ENCODE measurements around the gene ACSM5.
"Not testable (repeated sequence)": the region's sequence is repeated elsewhere in the genome, so short reads cannot be mapped to it uniquely, and the experiment has no call there.

DNA sequence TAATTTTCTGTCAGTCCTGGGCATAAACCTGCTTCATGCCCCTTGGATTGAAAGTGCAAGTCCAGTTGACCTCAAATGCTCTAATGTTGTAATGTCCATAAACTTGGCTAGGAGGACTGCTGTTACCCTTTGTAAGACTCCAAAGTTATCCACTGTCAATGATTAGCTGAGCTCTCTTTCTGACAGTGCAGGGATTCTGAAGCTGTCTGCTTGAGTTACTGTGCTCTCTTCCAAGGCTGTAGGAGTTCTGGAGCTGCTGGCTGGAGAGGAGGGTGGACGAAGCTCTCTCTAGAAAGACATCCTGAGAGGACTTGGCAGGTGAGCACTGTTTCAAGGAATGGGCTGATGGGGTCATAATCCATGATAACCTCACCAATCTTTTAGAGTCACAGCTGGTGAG, 42.0 kb downstream of the ACSM5 start, which contains the start of gene ACSM2A:
- not testable (repeated sequence) for TF ChIP-seq RELA (CRISPR knock-in tag; IDR thresholded peaks at IDR 0.05; ENCODE audit: borderline replicate concordance); NR2C2 (CRISPR knock-in tag; IDR thresholded peaks at IDR 0.05); TEAD1 (CRISPR knock-in tag; IDR thresholded peaks at IDR 0.05); NFYB (CRISPR knock-in tag; conservative IDR thresholded peaks at IDR 0.05; ENCODE audit: low read depth); SMAD4 (CRISPR knock-in tag; IDR thresholded peaks at IDR 0.05); ESRRA (CRISPR knock-in tag; IDR thresholded peaks at IDR 0.05; ENCODE audit: borderline replicate concordance); ZNF263 (CRISPR knock-in tag; IDR thresholded peaks at IDR 0.05; ENCODE audit: low read depth); ELF4 (CRISPR knock-in tag; IDR thresholded peaks at IDR 0.05; ENCODE audit: low read depth)
- TF ChIP-seq, protein P1, sequence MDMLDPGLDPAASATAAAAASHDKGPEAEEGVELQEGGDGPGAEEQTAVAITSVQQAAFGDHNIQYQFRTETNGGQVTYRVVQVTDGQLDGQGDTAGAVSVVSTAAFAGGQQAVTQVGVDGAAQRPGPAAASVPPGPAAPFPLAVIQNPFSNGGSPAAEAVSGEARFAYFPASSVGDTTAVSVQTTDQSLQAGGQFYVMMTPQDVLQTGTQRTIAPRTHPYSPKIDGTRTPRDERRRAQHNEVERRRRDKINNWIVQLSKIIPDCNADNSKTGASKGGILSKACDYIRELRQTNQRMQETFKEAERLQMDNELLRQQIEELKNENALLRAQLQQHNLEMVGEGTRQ (CRISPR knock-in tag; IDR thresholded peaks at IDR 0.05): not testable (repeated sequence)
- TF ChIP-seq, protein P2, sequence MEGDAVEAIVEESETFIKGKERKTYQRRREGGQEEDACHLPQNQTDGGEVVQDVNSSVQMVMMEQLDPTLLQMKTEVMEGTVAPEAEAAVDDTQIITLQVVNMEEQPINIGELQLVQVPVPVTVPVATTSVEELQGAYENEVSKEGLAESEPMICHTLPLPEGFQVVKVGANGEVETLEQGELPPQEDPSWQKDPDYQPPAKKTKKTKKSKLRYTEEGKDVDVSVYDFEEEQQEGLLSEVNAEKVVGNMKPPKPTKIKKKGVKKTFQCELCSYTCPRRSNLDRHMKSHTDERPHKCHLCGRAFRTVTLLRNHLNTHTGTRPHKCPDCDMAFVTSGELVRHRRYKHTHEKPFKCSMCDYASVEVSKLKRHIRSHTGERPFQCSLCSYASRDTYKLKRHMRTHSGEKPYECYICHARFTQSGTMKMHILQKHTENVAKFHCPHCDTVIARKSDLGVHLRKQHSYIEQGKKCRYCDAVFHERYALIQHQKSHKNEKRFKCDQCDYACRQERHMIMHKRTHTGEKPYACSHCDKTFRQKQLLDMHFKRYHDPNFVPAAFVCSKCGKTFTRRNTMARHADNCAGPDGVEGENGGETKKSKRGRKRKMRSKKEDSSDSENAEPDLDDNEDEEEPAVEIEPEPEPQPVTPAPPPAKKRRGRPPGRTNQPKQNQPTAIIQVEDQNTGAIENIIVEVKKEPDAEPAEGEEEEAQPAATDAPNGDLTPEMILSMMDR (IDR thresholded peaks at IDR 0.05): not testable (repeated sequence)
- TF ChIP-seq, protein P3, sequence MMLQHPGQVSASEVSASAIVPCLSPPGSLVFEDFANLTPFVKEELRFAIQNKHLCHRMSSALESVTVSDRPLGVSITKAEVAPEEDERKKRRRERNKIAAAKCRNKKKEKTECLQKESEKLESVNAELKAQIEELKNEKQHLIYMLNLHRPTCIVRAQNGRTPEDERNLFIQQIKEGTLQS (CRISPR knock-in tag; conservative IDR thresholded peaks at IDR 0.05): not testable (repeated sequence)
- TF ChIP-seq, protein P4, sequence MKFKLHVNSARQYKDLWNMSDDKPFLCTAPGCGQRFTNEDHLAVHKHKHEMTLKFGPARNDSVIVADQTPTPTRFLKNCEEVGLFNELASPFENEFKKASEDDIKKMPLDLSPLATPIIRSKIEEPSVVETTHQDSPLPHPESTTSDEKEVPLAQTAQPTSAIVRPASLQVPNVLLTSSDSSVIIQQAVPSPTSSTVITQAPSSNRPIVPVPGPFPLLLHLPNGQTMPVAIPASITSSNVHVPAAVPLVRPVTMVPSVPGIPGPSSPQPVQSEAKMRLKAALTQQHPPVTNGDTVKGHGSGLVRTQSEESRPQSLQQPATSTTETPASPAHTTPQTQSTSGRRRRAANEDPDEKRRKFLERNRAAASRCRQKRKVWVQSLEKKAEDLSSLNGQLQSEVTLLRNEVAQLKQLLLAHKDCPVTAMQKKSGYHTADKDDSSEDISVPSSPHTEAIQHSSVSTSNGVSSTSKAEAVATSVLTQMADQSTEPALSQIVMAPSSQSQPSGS (CRISPR knock-in tag; IDR thresholded peaks at IDR 0.05; ENCODE audit: borderline replicate concordance, low read depth): not testable (repeated sequence)
- TF ChIP-seq, protein P5, sequence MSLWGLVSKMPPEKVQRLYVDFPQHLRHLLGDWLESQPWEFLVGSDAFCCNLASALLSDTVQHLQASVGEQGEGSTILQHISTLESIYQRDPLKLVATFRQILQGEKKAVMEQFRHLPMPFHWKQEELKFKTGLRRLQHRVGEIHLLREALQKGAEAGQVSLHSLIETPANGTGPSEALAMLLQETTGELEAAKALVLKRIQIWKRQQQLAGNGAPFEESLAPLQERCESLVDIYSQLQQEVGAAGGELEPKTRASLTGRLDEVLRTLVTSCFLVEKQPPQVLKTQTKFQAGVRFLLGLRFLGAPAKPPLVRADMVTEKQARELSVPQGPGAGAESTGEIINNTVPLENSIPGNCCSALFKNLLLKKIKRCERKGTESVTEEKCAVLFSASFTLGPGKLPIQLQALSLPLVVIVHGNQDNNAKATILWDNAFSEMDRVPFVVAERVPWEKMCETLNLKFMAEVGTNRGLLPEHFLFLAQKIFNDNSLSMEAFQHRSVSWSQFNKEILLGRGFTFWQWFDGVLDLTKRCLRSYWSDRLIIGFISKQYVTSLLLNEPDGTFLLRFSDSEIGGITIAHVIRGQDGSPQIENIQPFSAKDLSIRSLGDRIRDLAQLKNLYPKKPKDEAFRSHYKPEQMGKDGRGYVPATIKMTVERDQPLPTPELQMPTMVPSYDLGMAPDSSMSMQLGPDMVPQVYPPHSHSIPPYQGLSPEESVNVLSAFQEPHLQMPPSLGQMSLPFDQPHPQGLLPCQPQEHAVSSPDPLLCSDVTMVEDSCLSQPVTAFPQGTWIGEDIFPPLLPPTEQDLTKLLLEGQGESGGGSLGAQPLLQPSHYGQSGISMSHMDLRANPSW (CRISPR knock-in tag; conservative IDR thresholded peaks at IDR 0.05; ENCODE audit: low read depth): not testable (repeated sequence)

All from WTC11 (cell line).